HG02884 (cell line): ENCODE measurements around the gene CDK16.
"Not testable (repeated sequence)": the region's sequence is repeated elsewhere in the genome, so short reads cannot be mapped to it uniquely, and the experiment has no call there.

ENCODE experiments used
- ATAC-seq: cut with Tn5 transposase; IDR thresholded peaks from one replicate; pipeline ENCODE4 v1.9.1; 2021; ENCODE audit warnings: mild to moderate bottlenecking, moderate library complexity; ENCODE audit not compliant: unreplicated experiment

CDK16 gene

DNA sequence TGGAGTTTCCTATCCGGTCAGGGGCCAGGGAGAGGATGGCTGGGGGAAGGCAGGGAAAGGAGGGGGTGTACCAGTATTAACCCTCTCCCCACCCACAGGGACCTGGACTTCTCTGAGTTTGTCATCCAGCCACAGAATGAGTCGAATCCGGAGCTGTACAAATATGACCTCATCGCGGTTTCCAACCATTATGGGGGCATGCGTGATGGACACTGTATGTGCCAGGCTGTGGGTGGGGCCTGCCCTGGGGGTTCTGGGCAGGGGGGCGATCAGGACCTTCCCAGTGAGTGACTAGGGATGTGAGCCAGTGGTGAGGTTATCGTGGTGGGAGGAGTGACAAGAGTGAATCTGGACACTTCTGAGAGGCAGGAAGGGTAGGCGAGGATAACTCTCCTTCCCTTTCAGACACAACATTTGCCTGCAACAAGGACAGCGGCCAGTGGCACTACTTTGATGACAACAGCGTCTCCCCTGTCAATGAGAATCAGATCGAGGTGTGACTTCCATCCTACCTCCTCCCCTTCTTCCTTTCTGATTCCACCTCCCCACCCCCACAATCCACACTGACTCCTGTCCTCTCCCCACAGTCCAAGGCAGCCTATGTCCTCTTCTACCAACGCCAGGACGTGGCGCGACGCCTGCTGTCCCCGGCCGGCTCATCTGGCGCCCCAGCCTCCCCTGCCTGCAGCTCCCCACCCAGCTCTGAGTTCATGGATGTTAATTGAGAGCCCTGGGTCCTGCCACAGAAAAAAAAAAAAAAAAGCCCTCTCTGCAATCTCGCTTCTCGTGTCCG lies 28.9 kb downstream of the CDK16 start:
- no peak for ATAC-seq

- no peak for ATAC-seq
Observed at GRCh38 chrX:47247999-47248320, 29.5 kb downstream of the CDK16 start.

DNA sequence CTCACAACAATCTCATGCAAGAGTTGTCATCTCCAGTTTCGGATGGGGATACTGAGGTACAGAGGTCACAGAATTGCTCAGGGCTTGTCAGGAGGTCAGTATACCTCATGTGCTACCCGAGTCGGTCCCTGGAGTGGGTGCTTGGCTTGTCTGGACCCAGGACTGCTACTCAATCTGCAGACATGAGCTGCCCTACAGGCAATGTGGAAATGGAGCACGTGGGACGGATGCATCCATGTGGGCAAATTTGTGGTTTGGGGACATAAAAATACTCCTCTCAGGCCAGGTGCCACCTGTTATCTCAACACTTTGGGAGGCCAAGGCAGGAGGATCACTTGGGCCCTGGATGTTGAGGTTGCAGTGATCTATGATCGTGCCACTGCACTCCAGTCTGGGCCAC lies 30.1 kb downstream of the CDK16 start:
- ATAC-seq = no peak

GRCh38 chrX:47250017-47250347 lies 31.5 kb downstream of the CDK16 start:
- ATAC-seq = no peak

GRCh38 chrX:47257620-47258019 lies 39.1 kb downstream of the CDK16 start:
- not testable (repeated sequence) for ATAC-seq

DNA sequence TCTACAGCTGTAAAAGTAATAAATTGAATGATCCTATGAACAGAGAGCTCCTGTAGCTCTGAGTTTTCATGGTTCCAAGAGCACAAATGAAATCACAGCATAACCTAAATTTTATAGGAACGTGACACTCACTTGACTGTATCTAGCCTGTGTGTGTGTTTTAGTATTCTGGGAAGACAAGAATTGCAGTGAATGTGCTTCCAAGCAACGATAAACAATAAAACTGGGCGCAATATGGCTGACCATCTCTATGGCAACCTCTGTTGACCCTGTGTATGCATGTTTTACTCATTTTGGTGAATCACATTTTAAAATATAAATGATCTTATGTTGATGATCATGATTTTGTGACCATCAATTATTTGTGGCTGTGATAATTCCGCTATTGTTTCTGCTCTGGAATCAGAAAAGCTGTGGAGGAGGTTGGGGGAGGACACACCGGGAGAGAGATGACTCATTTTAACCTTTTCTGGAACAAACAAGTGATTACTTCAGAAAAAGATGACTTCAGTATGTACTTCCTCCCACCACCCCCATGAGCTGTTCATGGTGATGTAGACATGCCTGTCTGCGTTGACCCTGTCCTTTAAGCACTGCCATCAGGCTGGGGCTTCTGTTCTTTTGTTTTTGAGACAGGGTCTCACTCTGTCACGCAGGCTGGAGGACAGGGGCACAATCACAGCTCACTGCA lies 46.1 kb downstream of the CDK16 start:
- ATAC-seq = no peak

DNA sequence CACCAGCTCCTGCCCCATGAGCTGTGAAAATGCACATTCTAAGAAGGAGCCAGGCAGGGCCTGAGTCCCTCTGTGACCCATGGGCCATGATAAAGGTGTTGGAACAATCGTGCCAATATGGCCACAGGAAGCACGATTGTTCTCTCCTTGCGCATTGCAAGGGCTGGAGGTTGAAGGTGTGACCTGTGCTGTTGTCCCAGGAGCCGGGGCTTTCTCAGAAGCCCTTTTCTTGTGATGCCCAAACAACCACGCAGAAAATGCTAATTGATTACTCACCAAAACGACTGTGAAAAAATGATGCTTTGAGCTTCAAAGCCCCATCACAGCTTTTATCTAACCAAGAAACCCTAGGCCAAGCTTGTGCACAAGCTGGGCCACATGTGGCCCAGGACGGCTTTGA lies 48.2 kb downstream of the CDK16 start:
- no peak for ATAC-seq

DNA sequence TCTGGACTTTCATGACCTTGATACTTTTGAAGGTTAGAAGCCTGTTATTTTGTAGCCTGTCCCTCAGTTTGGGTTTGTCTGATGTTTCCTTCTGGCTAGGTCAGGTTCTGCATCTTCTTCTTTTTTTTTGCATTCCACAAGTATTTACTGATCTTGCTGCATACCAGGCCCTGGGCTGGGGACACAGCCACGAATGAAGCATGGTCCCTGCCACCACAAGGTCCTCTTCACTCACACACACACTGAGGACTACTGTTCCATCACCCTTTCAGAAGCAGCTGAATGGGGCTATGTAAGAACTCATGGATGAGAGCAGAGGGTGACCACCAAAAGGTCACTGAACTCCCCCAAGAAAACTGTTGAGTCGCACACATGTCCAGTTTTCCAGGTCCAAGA lies 53.5 kb downstream of the CDK16 start:
- no peak for ATAC-seq

GRCh38 chrX:47273011-47273730 lies 54.7 kb downstream of the CDK16 start:
- no peak for ATAC-seq

- no peak for ATAC-seq
Observed at GRCh38 chrX:47278691-47279090, 60.2 kb downstream of the CDK16 start.
